ENCODE measurements around the gene PLEKHM1.

The PLEKHM1 gene

GRCh38 chr17:45386178-45386577, 104.3 kb downstream of the PLEKHM1 start:
- no peak overlapping the region for H3K4me3 ChIP-seq (ENCODE audit: low read length)
- peaks cover 4% of the 10 kb centered on the region for H3K27me3 ChIP-seq (ENCODE audit: control insufficient read depth, insufficient read depth, low read length)
- H3K36me3 ChIP-seq (ENCODE audit: control insufficient read depth, insufficient read depth, low read length) = no peaks in the 10 kb centered on the region
- no peaks in the 10 kb centered on the region for H3K9me3 ChIP-seq (ENCODE audit: control insufficient read depth, low read length)
- peaks cover 23% of the 10 kb centered on the region for H3K4me1 ChIP-seq (ENCODE audit: control insufficient read depth, insufficient read depth, low read length)
- no peak overlapping the region for H3K9ac ChIP-seq (ENCODE audit: low read length)
